HTERT RPE-1 (cell line): ENCODE measurements around the gene MYH6.

Experiments used
- in situ Hi-C: fragments of 300-500 bp; cut with MboI; formaldehyde crosslinking; loops from 4 replicates; pipeline ENCODE4 v1.14.3; 2020; ENCODE audit warnings: low sequenced_read_pairs

The MYH6 gene

GRCh38 chr14:23339506-23340268 lies 68.4 kb downstream of the MYH6 start:
- in situ Hi-C loops, result no loop called here

- in situ Hi-C loops, result no loop called here
Observed at GRCh38 chr14:23335623-23336022, 72.5 kb downstream of the MYH6 start.
